K562 (cell line): ENCODE measurements around the gene ZNF581. TPM values are rescaled to one million over a fixed set of nuclear protein-coding genes. Genes with fewer than 3 reads are reported as not detected.
A peak's percentile ranks its signal among the peaks of the same experiment; 100 is the strongest.

Experiments used
- ATF4 ChIP-seq: fragments of 450-650 bp; formaldehyde crosslinking; IDR thresholded peaks from 2 replicates; pipeline ENCODE4 v1.4.0; 2022; ENCODE audit warnings: mild to moderate bottlenecking, moderate library complexity
- BRF1 ChIP-seq: IDR thresholded peaks from 3 replicates; pipeline ENCODE4 v1.6.1; 2011; ENCODE audit warnings: borderline replicate concordance, mild to moderate bottlenecking; ENCODE audit not compliant: insufficient read length; ENCODE audit errors: extremely low read depth
- CBX1 ChIP-seq: sonication (generic); IDR thresholded peaks from 2 replicates; pipeline ENCODE4 v1.6.1; 2016; ENCODE audit warnings: antibody characterized with exemption, low read depth, mild to moderate bottlenecking
- CC2D1A ChIP-seq: fragments of 450-650 bp; IDR thresholded peaks from 2 replicates; pipeline ENCODE4 v1.6.1; 2017; ENCODE audit warnings: mild to moderate bottlenecking
- CHD2 ChIP-seq: IDR thresholded peaks from 2 replicates; pipeline ENCODE4 v1.6.1; 2011; ENCODE audit warnings: low read depth, low read length
- CTBP1 ChIP-seq: fragments of 450-650 bp; IDR thresholded peaks from 2 replicates; pipeline ENCODE4 v1.6.1; 2016; ENCODE audit warnings: borderline replicate concordance
- EGR1 ChIP-seq: fragments of 450-650 bp; conservative IDR thresholded peaks from 2 replicates; pipeline ENCODE4 v1.6.1; 2017; ENCODE audit warnings: mild to moderate bottlenecking
- ETV6 ChIP-seq, 3 experiments: fragments of 150-350 bp in 1 of 3; sonication (generic) in 1 of 3; formaldehyde crosslinking in 1 of 3; IDR thresholded peaks; 2 replicates each; pipeline versions ENCODE4 v1.6.1 to v1.8.0; 2014 to 2022; ENCODE audit warnings: borderline replicate concordance in 2 of 3, low read depth in 2 of 3, antibody characterized with exemption in 1 of 3, low read length in 1 of 3, mild to moderate bottlenecking in 1 of 3, missing genetic modification reagents in 1 of 3
- GABPA ChIP-seq: fragments of 200-800 bp; sonication (Bioruptor generic); conservative IDR thresholded peaks from 2 replicates; pipeline ENCODE4 v1.6.1; 2016; ENCODE audit warnings: low read depth, missing genetic modification characterization, missing compliant biosample characterization
- NONO ChIP-seq, 2 experiments: fragments of 200-400 bp in 1 of 2; fragments of 450-650 bp in 1 of 2; formaldehyde crosslinking in 1 of 2; IDR thresholded peaks; 2 replicates each; pipeline ENCODE4 v1.6.1; 2017; ENCODE audit warnings: low read depth in 2 of 2, mild to moderate bottlenecking in 2 of 2, moderate library complexity in 2 of 2, low read length in 1 of 2
- NR2C1 ChIP-seq, 2 experiments: fragments of 450-650 bp; IDR thresholded peaks; 2 replicates each; pipeline ENCODE4 v1.6.1; 2017; ENCODE audit warnings: mild to moderate bottlenecking in 2 of 2, antibody characterized with exemption in 1 of 2, inconsistent platforms in 1 of 2, missing compliant biosample characterization in 1 of 2, missing genetic modification characterization in 1 of 2
- STAT5A ChIP-seq: IDR thresholded peaks from 2 replicates; pipeline ENCODE4 v1.6.1; 2012; ENCODE audit warnings: low read length, inconsistent platforms, borderline replicate concordance
- UBTF ChIP-seq, 2 experiments: IDR thresholded peaks; 2 replicates each; pipeline ENCODE4 v1.6.1; 2012; ENCODE audit warnings: improper control_type of control experiment in 2 of 2, low read depth in 2 of 2, low read length in 2 of 2, borderline replicate concordance in 1 of 2
- ZNF134 ChIP-seq: fragments of 250-450 bp; sonication (Bioruptor Pico); conservative IDR thresholded peaks from 2 replicates; pipeline ENCODE4 v1.4.0; 2020
- polyA plus RNA-seq, 8 experiments: library from polyadenylated mRNA; depleted of rRNA in 4 of 8; stranded (reverse) in 5 of 8; unstranded in 3 of 8; fragments of >200 nt; fragmentation: Nextera tagmentation in 2 of 8; fragmentation: Illumina TruSeq in 1 of 8; extraction: Ambion mirVana in 2 of 8; extraction: Trizol in 1 of 8; gene quantifications; 2 replicates each; pipeline versions ENCODE4 v1.2.1 to v1.2.3, GENCODE V29; 2011 to 2014; ENCODE audit warnings: inconsistent platforms in 1 of 8, missing spikeins in 1 of 8
- total RNA-seq, 7 experiments: library from RNA; depleted of rRNA in 6 of 7; stranded (reverse); fragments of >200 nt in 6 of 7; fragmentation: Illumina TruSeq in 2 of 7; extraction: Trizol in 2 of 7; gene quantifications; 2 replicates each; pipeline versions ENCODE4 v1.2.1 to v1.2.3, GENCODE V29; 2011 to 2021; ENCODE audit warnings: low replicate concordance in 1 of 7
- TF ChIP-seq, protein P1 (sequence below): sonication (generic); formaldehyde crosslinking; IDR thresholded peaks from 2 replicates; pipeline ENCODE4 v1.8.0; 2023; ENCODE audit warnings: missing genetic modification reagents, mild to moderate bottlenecking, borderline replicate concordance

The ZNF581 gene
- total and polyA plus RNA-seq, 9 of the 15 experiments (the other 6 are each of a cell fraction or from before 2014, with no cell fraction given): 2.4 to 39.4 (median 15.4) TPM

- TF ChIP-seq CHD2 (0 out of 2 replicates have a peak, but pooled peaks have one; percentile 35), NONO (IDR thresholded peaks at IDR 0.05; ENCODE audit: low read depth in 2 of 2, low read length in 1 of 2) (peak in 1 of 2 experiments; percentile 92; a peak in 2 of 4 replicates), UBTF (IDR thresholded peaks at IDR 0.05; ENCODE audit: borderline replicate concordance in 1 of 2, low read depth in 2 of 2, low read length in 2 of 2) (peak; percentile 45 to 93; a peak in 2 of 4 replicates), ATF4 (CRISPR knock-in tag) (0 out of 2 replicates have a peak, but pooled peaks have one; percentile 15), NR2C1 (IDR thresholded peaks at IDR 0.05) (peak; percentile 71), NR2C1 (tag; IDR thresholded peaks at IDR 0.05) (peak; percentile 86), ZNF134 (CRISPR knock-in tag) (no peak), ETV6 (IDR thresholded peaks at IDR 0.05; ENCODE audit: borderline replicate concordance in 1 of 2, low read depth in 2 of 2, low read length in 1 of 2) (peak; percentile 82 to 83; a peak in 2 of 4 replicates), ETV6 (CRISPR knock-in tag; IDR thresholded peaks at IDR 0.05; ENCODE audit: borderline replicate concordance) (no peak), EGR1 (peak; percentile 73), CC2D1A (no peak), CBX1 (peak; percentile 48; the same call in 1 of the 2 replicates), GABPA (tag) (peak; percentile 99), STAT5A (no peak), CTBP1 (peak; percentile 76; the same call in 1 of the 2 replicates), BRF1 (no peak)
- TF ChIP-seq, protein P1, sequence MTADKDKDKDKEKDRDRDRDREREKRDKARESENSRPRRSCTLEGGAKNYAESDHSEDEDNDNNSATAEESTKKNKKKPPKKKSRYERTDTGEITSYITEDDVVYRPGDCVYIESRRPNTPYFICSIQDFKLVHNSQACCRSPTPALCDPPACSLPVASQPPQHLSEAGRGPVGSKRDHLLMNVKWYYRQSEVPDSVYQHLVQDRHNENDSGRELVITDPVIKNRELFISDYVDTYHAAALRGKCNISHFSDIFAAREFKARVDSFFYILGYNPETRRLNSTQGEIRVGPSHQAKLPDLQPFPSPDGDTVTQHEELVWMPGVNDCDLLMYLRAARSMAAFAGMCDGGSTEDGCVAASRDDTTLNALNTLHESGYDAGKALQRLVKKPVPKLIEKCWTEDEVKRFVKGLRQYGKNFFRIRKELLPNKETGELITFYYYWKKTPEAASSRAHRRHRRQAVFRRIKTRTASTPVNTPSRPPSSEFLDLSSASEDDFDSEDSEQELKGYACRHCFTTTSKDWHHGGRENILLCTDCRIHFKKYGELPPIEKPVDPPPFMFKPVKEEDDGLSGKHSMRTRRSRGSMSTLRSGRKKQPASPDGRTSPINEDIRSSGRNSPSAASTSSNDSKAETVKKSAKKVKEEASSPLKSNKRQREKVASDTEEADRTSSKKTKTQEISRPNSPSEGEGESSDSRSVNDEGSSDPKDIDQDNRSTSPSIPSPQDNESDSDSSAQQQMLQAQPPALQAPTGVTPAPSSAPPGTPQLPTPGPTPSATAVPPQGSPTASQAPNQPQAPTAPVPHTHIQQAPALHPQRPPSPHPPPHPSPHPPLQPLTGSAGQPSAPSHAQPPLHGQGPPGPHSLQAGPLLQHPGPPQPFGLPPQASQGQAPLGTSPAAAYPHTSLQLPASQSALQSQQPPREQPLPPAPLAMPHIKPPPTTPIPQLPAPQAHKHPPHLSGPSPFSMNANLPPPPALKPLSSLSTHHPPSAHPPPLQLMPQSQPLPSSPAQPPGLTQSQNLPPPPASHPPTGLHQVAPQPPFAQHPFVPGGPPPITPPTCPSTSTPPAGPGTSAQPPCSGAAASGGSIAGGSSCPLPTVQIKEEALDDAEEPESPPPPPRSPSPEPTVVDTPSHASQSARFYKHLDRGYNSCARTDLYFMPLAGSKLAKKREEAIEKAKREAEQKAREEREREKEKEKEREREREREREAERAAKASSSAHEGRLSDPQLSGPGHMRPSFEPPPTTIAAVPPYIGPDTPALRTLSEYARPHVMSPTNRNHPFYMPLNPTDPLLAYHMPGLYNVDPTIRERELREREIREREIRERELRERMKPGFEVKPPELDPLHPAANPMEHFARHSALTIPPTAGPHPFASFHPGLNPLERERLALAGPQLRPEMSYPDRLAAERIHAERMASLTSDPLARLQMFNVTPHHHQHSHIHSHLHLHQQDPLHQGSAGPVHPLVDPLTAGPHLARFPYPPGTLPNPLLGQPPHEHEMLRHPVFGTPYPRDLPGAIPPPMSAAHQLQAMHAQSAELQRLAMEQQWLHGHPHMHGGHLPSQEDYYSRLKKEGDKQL (CRISPR knock-in tag): no peak
Measured at GRCh38 chr19:55674841-55675660, 31.6 kb downstream of the ZNF581 start, which contains the start of gene EPN1 (continued).
